MM.1S (cell line): ENCODE results near the gene ST3GAL4.

Source experiments
- CTCF ChIP-seq: fragments of 300-600 bp; sonication (generic); IDR thresholded peaks from 2 replicates; pipeline ENCODE4 v1.5.1; 2016; ENCODE audit warnings: antibody characterized with exemption, low read length, mixed read lengths
- EZH2 ChIP-seq: fragments of 300-600 bp; sonication (generic); optimal IDR thresholded peaks from 2 replicates; pipeline ENCODE3; 2017; ENCODE audit warnings: low read depth, mild to moderate bottlenecking, antibody characterized with exemption, low read length, mixed read lengths
- EZH2phosphoT487 ChIP-seq: fragments of 300-600 bp; sonication (generic); IDR thresholded peaks from 2 replicates; pipeline ENCODE4 v1.6.1; 2018; ENCODE audit warnings: antibody characterized with exemption, low read length

DNA sequence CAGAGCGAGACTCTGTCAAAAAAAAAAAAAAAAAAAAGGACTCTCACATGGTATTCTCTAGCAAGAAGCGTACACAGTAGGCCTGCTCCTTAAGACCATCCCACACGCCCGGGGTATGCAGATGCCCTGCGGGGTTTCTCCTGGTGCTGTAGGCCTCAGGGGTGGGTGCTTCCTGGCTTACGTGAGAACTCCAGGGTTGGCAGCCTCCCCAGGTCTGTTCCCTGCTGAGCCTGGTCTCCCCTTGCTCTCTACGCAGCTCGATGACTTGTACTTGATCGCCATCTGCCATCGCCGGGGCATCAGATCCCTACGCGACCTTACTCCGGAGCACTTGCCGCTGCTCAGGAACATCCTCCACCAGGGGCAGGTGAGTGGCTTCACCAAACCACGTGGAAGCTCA, 12.4 kb upstream of the ST3GAL4 start:
- TF ChIP-seq EZH2 (no peak), EZH2phosphoT487 (no peak), CTCF (no peak)
